Erythroblast (primary cell): ENCODE measurements around the gene VWC2.

Source experiments
- GATA1 ChIP-seq: IDR thresholded peaks from 2 replicates; pipeline ENCODE4 v1.6.1; 2011; ENCODE audit warnings: low read depth, mild to moderate bottlenecking, control low read depth, low read length, moderate library complexity
- POLR2A ChIP-seq: IDR thresholded peaks from 2 replicates; pipeline ENCODE4 v1.6.1; 2011; ENCODE audit warnings: mild to moderate bottlenecking, low read length

DNA sequence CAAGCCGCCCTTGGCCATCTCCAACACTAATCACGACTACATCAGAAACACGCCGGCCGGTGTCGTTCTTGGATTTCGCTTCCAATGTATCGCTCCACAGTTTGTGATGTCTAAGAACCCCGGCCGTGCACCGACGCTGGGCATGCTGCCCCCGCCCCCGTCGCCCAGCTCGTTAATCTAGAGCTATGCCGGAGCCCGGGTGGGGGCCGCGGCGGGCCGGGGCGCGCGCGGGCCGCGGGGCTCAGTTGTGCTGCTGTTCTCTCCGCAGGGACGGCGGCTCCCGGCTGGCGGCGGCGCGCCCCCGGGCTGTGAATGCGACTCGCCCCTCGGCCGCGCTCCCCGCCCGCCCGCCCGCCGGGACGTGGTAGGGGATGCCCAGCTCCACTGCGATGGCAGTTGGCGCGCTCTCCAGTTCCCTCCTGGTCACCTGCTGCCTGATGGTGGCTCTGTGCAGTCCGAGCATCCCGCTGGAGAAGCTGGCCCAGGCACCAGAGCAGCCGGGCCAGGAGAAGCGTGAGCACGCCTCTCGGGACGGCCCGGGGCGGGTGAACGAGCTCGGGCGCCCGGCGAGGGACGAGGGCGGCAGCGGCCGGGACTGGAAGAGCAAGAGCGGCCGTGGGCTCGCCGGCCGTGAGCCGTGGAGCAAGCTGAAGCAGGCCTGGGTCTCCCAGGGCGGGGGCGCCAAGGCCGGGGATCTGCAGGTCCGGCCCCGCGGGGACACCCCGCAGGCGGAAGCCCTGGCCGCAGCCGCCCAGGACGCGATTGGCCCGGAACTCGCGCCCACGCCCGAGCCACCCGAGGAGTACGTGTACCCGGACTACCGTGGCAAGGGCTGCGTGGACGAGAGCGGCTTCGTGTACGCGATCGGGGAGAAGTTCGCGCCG is 1.9 kb downstream of the VWC2 start:
- TF ChIP-seq POLR2A (no peak), GATA1 (no peak)
